ENCODE results near the gene GBF1. TPM values are rescaled to one million over a fixed set of nuclear protein-coding genes. Genes with fewer than 3 reads are reported as not detected.
A peak's percentile ranks its signal among the peaks of the same experiment; 100 is the strongest.

Gene GBF1
- total and polyA plus RNA-seq, 7 experiments from 2014 or later, result 8.5 to 47.2 (median 37.2) TPM

- Histone ChIP-seq H3K27ac (ENCODE audit: low read depth, low read length) (no peak overlapping the region), H3K36me3 (ENCODE audit: control insufficient read depth in 2 of 3, insufficient read depth in 3 of 3, low read length in 3 of 3) (peaks cover 11 to 90% (median 36%) of the 10 kb centered on the region in 3 experiments), H3K4me3 (ENCODE audit: low read length) (no peak overlapping the region), H3K9me3 (ENCODE audit: control insufficient read depth in 2 of 3, low read length in 3 of 3) (no peaks in the 10 kb centered on the region), H3K27me3 (ENCODE audit: control insufficient read depth in 2 of 2, insufficient read depth in 2 of 2, low read length in 2 of 2) (no peaks in the 10 kb centered on the region), H3K4me1 (ENCODE audit: control insufficient read depth in 2 of 2, insufficient read depth in 2 of 2, low read length in 2 of 2) (no peaks in the 10 kb centered on the region)
- Mint-ChIP-seq H3K36me3 (peaks cover 8 to 55% (median 21%) of the 10 kb centered on the region in 5 donors), H3K4me3 (no peak overlapping the region), H3K27ac (no peak overlapping the region), H3K4me1 (peaks cover 0 to 16% (median 0%) of the 10 kb centered on the region in 7 donors), H3K27me3 (no peaks in the 10 kb centered on the region), H3K9me3 (no peaks in the 10 kb centered on the region)
- ATAC-seq (no peak), DNase-seq (no peak)
- ChIA-PET POLR2A (interaction anchor here (1.6 kb wide), 1 partner anchor 125 kb away, joined by 4 read pairs; no protein-coding TSS in a partner anchor), CTCF (interaction anchor here (0.6 to 9.9 kb wide), 4 partner anchors 13 to 132 kb away, joined by 3 to 136 read pairs (median 4); no protein-coding TSS in a partner anchor)
- intact Hi-C loops (cut with micrococcal nuclease), result loop anchor here in 1 of 2 donors (5.0 kb wide), 1 partner anchor 107 kb away; the partner anchor contains the start of gene GBF1
These were observed 109.1 kb downstream of the GBF1 start for GRCh38 chr10:102354451-102354850.

- no peak for ATAC-seq
- Histone ChIP-seq H3K4me1 (ENCODE audit: control insufficient read depth in 2 of 2, insufficient read depth in 2 of 2, low read length in 2 of 2) (no peaks in the 10 kb centered on the region), H3K36me3 (ENCODE audit: control insufficient read depth in 2 of 3, insufficient read depth in 3 of 3, low read length in 3 of 3) (peaks cover 21 to 90% (median 30%) of the 10 kb centered on the region in 3 experiments), H3K9me3 (ENCODE audit: control insufficient read depth in 2 of 3, low read length in 3 of 3) (no peaks in the 10 kb centered on the region), H3K4me3 (ENCODE audit: low read length) (no peak overlapping the region), H3K27me3 (ENCODE audit: control insufficient read depth in 2 of 2, insufficient read depth in 2 of 2, low read length in 2 of 2) (no peaks in the 10 kb centered on the region), H3K27ac (ENCODE audit: low read depth, low read length) (no peak overlapping the region)
- ChIA-PET POLR2A (no interaction called here), CTCF (interaction anchor here (1.3 to 2.2 kb wide), 2 partner anchors 9 to 129 kb away, joined by 5 to 9 read pairs; no protein-coding TSS in a partner anchor)
- Mint-ChIP-seq H3K4me3 (no peak overlapping the region), H3K27me3 (no peaks in the 10 kb centered on the region), H3K4me1 (peaks cover 0 to 18% (median 0%) of the 10 kb centered on the region in 7 donors), H3K9me3 (peaks cover 0 to 3% (median 0%) of the 10 kb centered on the region in 11 donors), H3K36me3 (peaks cover 27 to 76% (median 41%) of the 10 kb centered on the region in 5 donors), H3K27ac (no peak overlapping the region)
- intact Hi-C loops (cut with micrococcal nuclease), result no loop called here
- no peak for DNase-seq
These were observed 113.5 kb downstream of the GBF1 start for GRCh38 chr10:102358712-102359382.

- CTCF ChIA-PET, result no interaction called here
These were observed 122.1 kb downstream of the GBF1 start for GRCh38 chr10:102367441-102367840.

DNA sequence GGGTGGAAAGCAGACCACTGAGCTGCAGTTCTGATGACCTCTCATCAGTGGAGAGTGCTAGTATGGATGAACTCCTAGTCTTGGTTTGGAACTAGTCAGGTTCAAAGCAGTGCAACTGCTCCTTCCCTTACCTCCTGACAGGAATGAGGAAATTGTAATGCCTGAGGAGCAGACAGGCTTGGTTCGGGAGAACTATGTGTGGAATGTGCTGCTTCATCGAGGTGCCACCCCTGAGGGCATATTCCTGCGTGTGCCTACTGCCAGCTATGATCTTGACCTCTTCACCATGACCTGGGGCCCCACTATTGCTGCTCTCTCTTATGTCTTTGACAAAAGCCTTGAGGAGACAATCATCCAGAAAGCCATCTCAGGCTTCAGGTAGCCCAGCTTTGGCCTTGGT, 122.7 kb downstream of the GBF1 start:
- intact Hi-C loops (cut with micrococcal nuclease), result no loop called here
- peaks cover 30 to 84% (median 54%) of the 10 kb centered on the region in 5 donors for H3K36me3 Mint-ChIP-seq
- H3K9me3 Mint-ChIP-seq, result peaks cover 0 to 3% (median 0%) of the 10 kb centered on the region in 11 donors
- ATAC-seq (no peak), DNase-seq (no peak)
- no peak overlapping the region for H3K4me3 ChIP-seq (ENCODE audit: low read length)
- ChIA-PET POLR2A (no interaction called here), CTCF (interaction anchor here (1.0 kb wide), 1 partner anchor 16 kb away, joined by 3 read pairs; no protein-coding TSS in a partner anchor)
- no peaks in the 10 kb centered on the region for H3K27me3 Mint-ChIP-seq
- H3K4me1 Mint-ChIP-seq, result no peaks in the 10 kb centered on the region
- peak overlapping the region in 1 of 9 donors; percentile 31 for H3K27ac Mint-ChIP-seq
- H3K4me1 ChIP-seq (ENCODE audit: control insufficient read depth in 2 of 2, insufficient read depth in 2 of 2, low read length in 2 of 2), result no peaks in the 10 kb centered on the region
- H3K27ac ChIP-seq (ENCODE audit: low read depth, low read length), result no peak overlapping the region
- no peak overlapping the region for H3K4me3 Mint-ChIP-seq
- H3K27me3 ChIP-seq (ENCODE audit: control insufficient read depth in 2 of 2, insufficient read depth in 2 of 2, low read length in 2 of 2), result no peaks in the 10 kb centered on the region
- H3K36me3 ChIP-seq (ENCODE audit: control insufficient read depth in 2 of 3, insufficient read depth in 3 of 3, low read length in 3 of 3), result peaks cover 41 to 91% (median 62%) of the 10 kb centered on the region in 3 experiments
- H3K9me3 ChIP-seq (ENCODE audit: control insufficient read depth in 2 of 3, low read length in 3 of 3), result no peaks in the 10 kb centered on the region

More at GRCh38 chr10:102367441-102367840, 122.1 kb downstream of the GBF1 start:
- no peak for ATAC-seq
- Histone ChIP-seq H3K9me3 (ENCODE audit: control insufficient read depth in 2 of 3, low read length in 3 of 3) (no peaks in the 10 kb centered on the region), H3K4me3 (ENCODE audit: low read length) (no peak overlapping the region), H3K4me1 (ENCODE audit: control insufficient read depth in 2 of 2, insufficient read depth in 2 of 2, low read length in 2 of 2) (no peaks in the 10 kb centered on the region), H3K27ac (ENCODE audit: low read depth, low read length) (no peak overlapping the region), H3K27me3 (ENCODE audit: control insufficient read depth in 2 of 2, insufficient read depth in 2 of 2, low read length in 2 of 2) (no peaks in the 10 kb centered on the region), H3K36me3 (ENCODE audit: control insufficient read depth in 2 of 3, insufficient read depth in 3 of 3, low read length in 3 of 3) (peaks cover 45 to 93% (median 57%) of the 10 kb centered on the region in 3 experiments)
- no peaks in the 10 kb centered on the region for H3K27me3 Mint-ChIP-seq
- H3K4me1 Mint-ChIP-seq, result no peaks in the 10 kb centered on the region
- DNase-seq, result no peak
- intact Hi-C loops (cut with micrococcal nuclease), result no loop called here
- peaks cover 29 to 84% (median 57%) of the 10 kb centered on the region in 5 donors for H3K36me3 Mint-ChIP-seq
- peak overlapping the region in 1 of 9 donors; percentile 11 for H3K27ac Mint-ChIP-seq
- POLR2A ChIA-PET, result no interaction called here
- H3K9me3 Mint-ChIP-seq, result peaks cover 0 to 3% (median 0%) of the 10 kb centered on the region in 11 donors
- no peak overlapping the region for H3K4me3 Mint-ChIP-seq

- intact Hi-C loops (cut with micrococcal nuclease), result no loop called here
- peaks cover 14 to 68% (median 44%) of the 10 kb centered on the region in 5 donors for H3K36me3 Mint-ChIP-seq
These were observed 126.0 kb downstream of the GBF1 start for GRCh38 chr10:102371295-102371694.

DNA sequence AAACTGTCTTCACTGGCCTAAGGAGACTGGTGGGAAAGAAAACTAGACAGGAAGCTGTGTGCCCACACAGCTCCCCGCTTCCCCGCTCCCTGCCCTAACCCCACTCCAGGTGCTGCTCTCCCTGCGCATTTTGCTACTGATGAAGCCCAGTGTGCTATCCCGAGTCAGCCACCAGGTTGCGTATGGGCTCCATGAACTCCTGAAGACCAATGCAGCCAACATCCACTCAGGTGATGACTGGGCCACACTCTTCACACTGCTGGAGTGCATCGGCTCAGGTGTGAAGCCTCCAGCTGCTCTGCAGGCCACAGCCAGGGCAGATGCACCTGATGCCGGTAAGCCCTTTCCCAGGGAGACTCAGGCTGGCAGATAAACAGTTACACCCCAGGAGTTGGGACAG, 129.9 kb downstream of the GBF1 start:
- ChIA-PET POLR2A (no interaction called here), CTCF (no interaction called here)
- ATAC-seq, result peak; percentile 44
- peaks cover 5 to 52% (median 21%) of the 10 kb centered on the region in 5 donors for H3K36me3 Mint-ChIP-seq
- no peaks in the 10 kb centered on the region for H3K9me3 Mint-ChIP-seq
- no peaks in the 10 kb centered on the region for H3K27me3 Mint-ChIP-seq
- Histone ChIP-seq H3K4me1 (ENCODE audit: control insufficient read depth in 2 of 2, insufficient read depth in 2 of 2, low read length in 2 of 2) (no peaks in the 10 kb centered on the region), H3K27me3 (ENCODE audit: control insufficient read depth in 2 of 2, insufficient read depth in 2 of 2, low read length in 2 of 2) (no peaks in the 10 kb centered on the region), H3K9me3 (ENCODE audit: control insufficient read depth in 2 of 3, low read length in 3 of 3) (no peaks in the 10 kb centered on the region), H3K36me3 (ENCODE audit: control insufficient read depth in 2 of 3, insufficient read depth in 3 of 3, low read length in 3 of 3) (peaks cover 29 to 76% (median 30%) of the 10 kb centered on the region in 3 experiments), H3K27ac (ENCODE audit: low read depth, low read length) (no peak overlapping the region), H3K4me3 (ENCODE audit: low read length) (no peak overlapping the region)
- H3K4me1 Mint-ChIP-seq, result peaks cover 0 to 3% (median 0%) of the 10 kb centered on the region in 7 donors
- H3K4me3 Mint-ChIP-seq, result no peak overlapping the region
- intact Hi-C loops (cut with micrococcal nuclease), result no loop called here
- no peak overlapping the region for H3K27ac Mint-ChIP-seq
- DNase-seq, result no peak

More at GRCh38 chr10:102371295-102371694, 126.0 kb downstream of the GBF1 start:
- no peaks in the 10 kb centered on the region for H3K27me3 Mint-ChIP-seq
- H3K27me3 ChIP-seq (ENCODE audit: control insufficient read depth in 2 of 2, insufficient read depth in 2 of 2, low read length in 2 of 2), result no peaks in the 10 kb centered on the region
- no peak overlapping the region for H3K4me3 Mint-ChIP-seq
- POLR2A ChIA-PET, result interaction anchor here (0.6 kb wide), 1 partner anchor 206 kb away, joined by 5 read pairs; no protein-coding TSS in a partner anchor
- H3K36me3 ChIP-seq (ENCODE audit: control insufficient read depth in 2 of 3, insufficient read depth in 3 of 3, low read length in 3 of 3), result peaks cover 39 to 85% (median 56%) of the 10 kb centered on the region in 3 experiments
- H3K4me1 Mint-ChIP-seq, result peaks cover 0 to 2% (median 0%) of the 10 kb centered on the region in 7 donors
- no peaks in the 10 kb centered on the region for H3K4me1 ChIP-seq (ENCODE audit: control insufficient read depth in 2 of 2, insufficient read depth in 2 of 2, low read length in 2 of 2)
- no peaks in the 10 kb centered on the region for H3K9me3 ChIP-seq (ENCODE audit: control insufficient read depth in 2 of 3, low read length in 3 of 3)
- H3K4me3 ChIP-seq (ENCODE audit: low read length), result no peak overlapping the region
- CTCF ChIA-PET, result interaction anchor here (1.5 kb wide), 1 partner anchor 201 kb away, joined by 4 read pairs; no protein-coding TSS in a partner anchor
- no peak for ATAC-seq
- no peak overlapping the region for H3K27ac ChIP-seq (ENCODE audit: low read depth, low read length)
- H3K27ac Mint-ChIP-seq, result no peak overlapping the region
- H3K9me3 Mint-ChIP-seq, result peaks cover 0 to 3% (median 0%) of the 10 kb centered on the region in 11 donors
- DNase-seq, result no peak

Data from naive thymus-derived CD4-positive, alpha-beta T cell (primary cell).